Spleen (tissue), 11 donors: ENCODE measurements around the gene CPLX1. TPM values are rescaled to one million over a fixed set of nuclear protein-coding genes. Genes with fewer than 3 reads are reported as not detected.

Source experiments
- DNase-seq: peaks from one replicate; pipeline ENCODE4 v3.0.0-alpha.2; 2020
- H3K27ac ChIP-seq, 8 donors: fragments of 200-600 bp; sonication (generic) in 7 of 8; 1 replicate in 4 of 8; 2 replicates in 4 of 8; pipeline versions ENCODE4 v1.5.0 to v1.8.0; 2016 to 2021; ENCODE audit warnings: inconsistent platforms in 4 of 8, mild to moderate bottlenecking in 4 of 8, moderate library complexity in 1 of 8
- H3K27me3 ChIP-seq, 7 donors: fragments of 200-600 bp; sonication (generic) in 6 of 7; replicated peaks in 1 of 7; 1 replicate in 4 of 7; 2 replicates in 3 of 7; pipeline versions ENCODE4 v1.5.0 to v1.8.0; 2016 to 2021; ENCODE audit warnings: inconsistent platforms in 3 of 7, mild to moderate bottlenecking in 1 of 7
- H3K36me3 ChIP-seq, 6 donors: fragments of 200-600 bp; sonication (generic) in 5 of 6; 1 replicate in 4 of 6; 2 replicates in 2 of 6; pipeline versions ENCODE4 v1.5.0 to v1.8.0; 2016 to 2021; ENCODE audit warnings: inconsistent platforms in 2 of 6
- H3K4me1 ChIP-seq, 6 donors: fragments of 200-600 bp; sonication (generic) in 5 of 6; 1 replicate in 3 of 6; 2 replicates in 3 of 6; pipeline versions ENCODE4 v1.5.0 to v1.8.0; 2016 to 2021; ENCODE audit warnings: inconsistent platforms in 3 of 6
- H3K4me3 ChIP-seq, 8 donors: fragments of 200-600 bp; sonication (generic) in 7 of 8; 1 replicate in 4 of 8; 2 replicates in 4 of 8; pipeline versions ENCODE4 v1.5.0 to v1.8.0; 2016 to 2021; ENCODE audit warnings: inconsistent platforms in 4 of 8, mild to moderate bottlenecking in 4 of 8, moderate library complexity in 2 of 8
- H3K9me3 ChIP-seq, 8 donors: fragments of 200-600 bp; sonication (generic) in 7 of 8; 1 replicate in 4 of 8; 2 replicates in 4 of 8; pipeline versions ENCODE4 v1.5.0 to v1.8.0; 2016 to 2021; ENCODE audit warnings: inconsistent platforms in 4 of 8
- POLR2A ChIP-seq, 3 donors: fragments of 450-650 bp; IDR thresholded peaks; one replicate each; pipeline ENCODE4 v1.5.1; 2017; ENCODE audit warnings: antibody characterized with exemption in 3 of 3, mild to moderate bottlenecking in 1 of 3
- POLR2AphosphoS5 ChIP-seq, 3 donors: sonication (generic); formaldehyde crosslinking; IDR thresholded peaks; one replicate each; pipeline ENCODE4 v1.5.1; 2017; ENCODE audit warnings: antibody characterized with exemption in 3 of 3
- WGBS, 5 donors: extraction: QIAGEN DNeasy Blood & Tissue Kit in 3 of 5; methylation state at CpG; one replicate each; pipeline versions ENCODE4 v1.1.5 to v1.1.7; 2013 to 2018; 5-methylcytosine and 5-hydroxymethylcytosine counted together
- intact Hi-C: fragments of 100-400 bp; cut with DNase I; formaldehyde crosslinking; loops from one replicate; pipeline ENCODE4 v1.15.0; 2023; ENCODE audit warnings: low total_unique reads
- polyA plus RNA-seq, 3 donors: library from polyadenylated mRNA; stranded (reverse); fragments of 200-250 nt; gene quantifications; one replicate each; pipeline ENCODE4 v1.2.1, GENCODE V29; 2013
- total RNA-seq, 7 donors: library from RNA; depleted of rRNA in 3 of 7; stranded (reverse); fragments of >200 nt in 3 of 7; fragmentation: NEBNext Ultra II Directional in 4 of 7; extraction: Animal tissue kit (Norgen Biotek cat#: 25700) in 4 of 7; gene quantifications; one replicate each; pipeline versions ENCODE4 v1.1.0 to v1.2.1, GENCODE V29; 2016 to 2021
- TF ChIP-seq, protein P1 (sequence below), 11 experiments: fragments of 200-600 bp in 7 of 11; fragments of 450-650 bp in 4 of 11; sonication (generic) in 4 of 11; IDR thresholded peaks in 8 of 11; conservative IDR thresholded peaks in 3 of 11; 1 replicate in 7 of 11; 2 replicates in 4 of 11; pipeline versions ENCODE4 v1.4.0 to v1.8.0; 2016 to 2021; ENCODE audit warnings: antibody characterized with exemption in 11 of 11, inconsistent platforms in 4 of 11, mild to moderate bottlenecking in 1 of 11
- donor health status: healthy with polysubstance abuse.
- donor health status: DM: no; HTN: no; CAD: no; lungs with moderate emphysema.
- donor health status: DM: no; HTN: no; CAD: no.
- donor health status: Bipolar disorder and iron deficiency.
- donor health status: healthy.
- donor health status: DM: no; HTN: no; CAD: no.
- donor health status: DM: yes; HTN: yes; CAD: no.

The CPLX1 gene
- total and polyA plus RNA-seq, 10 donors, result 1.3 to 20.7 (median 11.5) TPM

DNA sequence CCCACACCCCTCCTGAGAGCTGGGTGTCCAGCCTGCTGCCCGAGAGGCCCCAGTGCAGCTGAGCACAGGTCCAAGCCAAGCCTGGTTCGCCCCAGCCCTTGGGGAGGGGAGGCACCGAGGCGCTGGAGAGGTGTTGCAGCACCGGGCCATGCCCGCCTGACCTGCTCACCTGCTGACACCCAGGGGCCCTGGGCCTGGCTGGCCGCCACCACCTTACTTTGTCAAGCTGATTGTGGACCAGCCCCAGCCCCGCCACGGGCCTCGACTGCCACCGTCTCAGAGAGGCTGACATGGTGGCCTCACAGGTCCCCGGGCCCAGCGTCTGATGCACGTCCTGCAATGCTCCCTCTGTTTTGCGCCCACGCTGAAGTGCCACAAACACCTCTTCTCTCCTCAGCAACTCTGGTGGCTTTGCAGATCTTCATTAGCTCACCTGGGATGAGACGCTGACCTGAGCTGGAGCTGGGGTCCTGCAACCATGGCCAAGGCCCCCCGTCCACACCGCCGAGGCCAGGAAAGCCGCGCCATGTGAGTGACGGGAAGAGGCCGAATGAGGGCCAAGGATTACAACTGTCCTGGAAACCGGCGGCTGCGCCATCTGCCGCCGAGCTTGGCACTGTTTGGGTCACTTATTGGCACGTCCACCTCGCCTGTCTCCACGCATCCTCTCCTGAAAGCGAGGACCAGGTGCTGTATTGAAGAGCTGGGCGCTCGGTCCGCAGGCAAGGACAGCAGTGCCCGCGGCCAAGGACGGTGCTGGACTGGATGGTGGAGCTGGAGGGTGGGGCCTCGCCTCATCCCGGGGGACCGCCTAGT is 7.6 kb downstream of the CPLX1 start:
- Histone ChIP-seq H3K4me3 (no peak overlapping the region), H3K27me3 (peaks cover 0 to 100% (median 35%) of the 10 kb centered on the region in 7 donors), H3K4me1 (no peaks in the 10 kb centered on the region), H3K36me3 (no peaks in the 10 kb centered on the region), H3K9me3 (peaks cover 0 to 6% (median 0%) of the 10 kb centered on the region in 8 donors), H3K27ac (no peak overlapping the region)
- TF ChIP-seq POLR2A (IDR thresholded peaks at IDR 0.05) (no peak), POLR2AphosphoS5 (IDR thresholded peaks at IDR 0.05) (no peak)
- TF ChIP-seq, protein P1, sequence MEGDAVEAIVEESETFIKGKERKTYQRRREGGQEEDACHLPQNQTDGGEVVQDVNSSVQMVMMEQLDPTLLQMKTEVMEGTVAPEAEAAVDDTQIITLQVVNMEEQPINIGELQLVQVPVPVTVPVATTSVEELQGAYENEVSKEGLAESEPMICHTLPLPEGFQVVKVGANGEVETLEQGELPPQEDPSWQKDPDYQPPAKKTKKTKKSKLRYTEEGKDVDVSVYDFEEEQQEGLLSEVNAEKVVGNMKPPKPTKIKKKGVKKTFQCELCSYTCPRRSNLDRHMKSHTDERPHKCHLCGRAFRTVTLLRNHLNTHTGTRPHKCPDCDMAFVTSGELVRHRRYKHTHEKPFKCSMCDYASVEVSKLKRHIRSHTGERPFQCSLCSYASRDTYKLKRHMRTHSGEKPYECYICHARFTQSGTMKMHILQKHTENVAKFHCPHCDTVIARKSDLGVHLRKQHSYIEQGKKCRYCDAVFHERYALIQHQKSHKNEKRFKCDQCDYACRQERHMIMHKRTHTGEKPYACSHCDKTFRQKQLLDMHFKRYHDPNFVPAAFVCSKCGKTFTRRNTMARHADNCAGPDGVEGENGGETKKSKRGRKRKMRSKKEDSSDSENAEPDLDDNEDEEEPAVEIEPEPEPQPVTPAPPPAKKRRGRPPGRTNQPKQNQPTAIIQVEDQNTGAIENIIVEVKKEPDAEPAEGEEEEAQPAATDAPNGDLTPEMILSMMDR (IDR thresholded peaks at IDR 0.05 in 8 of 11, conservative IDR thresholded peaks at IDR 0.05 in 3 of 11), result no peak
- intact Hi-C loops, result no loop called here
- WGBS, 5 donors, result 85 to 91% (median 86%) methylated on average over 34 to 42 of the region's 42 CpGs
- no peak for DNase-seq

DNA sequence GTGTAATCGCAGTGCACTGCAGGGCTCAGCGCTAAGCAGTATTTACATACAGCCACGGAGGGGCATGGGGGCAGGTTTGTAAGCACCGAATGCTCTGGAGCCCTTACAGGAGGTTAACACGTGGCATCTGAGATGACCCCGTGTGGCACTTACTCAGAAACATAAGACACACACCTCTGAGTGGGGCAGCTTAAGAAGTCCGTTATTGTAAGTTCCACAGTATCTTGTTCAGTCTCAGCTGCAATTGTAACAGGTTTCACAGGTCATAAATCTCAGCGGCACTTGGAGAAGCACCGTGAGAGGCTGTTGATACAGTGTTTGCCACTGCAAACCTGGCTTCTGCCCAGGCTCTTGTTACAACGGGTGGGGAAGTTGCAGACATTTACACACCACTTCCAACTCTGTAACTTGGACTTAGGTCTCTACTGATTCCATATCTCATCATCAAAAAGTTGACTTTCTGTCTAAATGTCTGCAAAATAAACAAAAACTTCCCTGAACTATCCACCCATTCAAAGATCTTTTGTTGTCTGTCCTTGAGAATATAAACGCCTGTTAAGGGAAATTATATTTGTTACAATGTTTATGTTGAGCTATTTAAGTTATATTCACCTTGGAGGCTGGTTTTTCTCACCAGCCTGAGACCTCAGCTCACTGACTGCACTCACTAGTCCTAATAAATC is 10.3 kb downstream of the CPLX1 start:
- peaks cover 0 to 6% (median 0%) of the 10 kb centered on the region in 8 donors for H3K9me3 ChIP-seq
- TF ChIP-seq POLR2A (IDR thresholded peaks at IDR 0.05), result no peak
- TF ChIP-seq, protein P1 (IDR thresholded peaks at IDR 0.05 in 8 of 11, conservative IDR thresholded peaks at IDR 0.05 in 3 of 11), result no peak
- intact Hi-C loops, result no loop called here
- H3K27me3 ChIP-seq, result peaks cover 0 to 95% (median 23%) of the 10 kb centered on the region in 7 donors
- 27 to 38% (median 35%) methylated on average over 11 of the region's 11 CpGs for WGBS, 5 donors
- H3K4me1 ChIP-seq, result no peaks in the 10 kb centered on the region
- no peaks in the 10 kb centered on the region for H3K36me3 ChIP-seq
- no peak overlapping the region for H3K27ac ChIP-seq
- peak; percentile 17 for DNase-seq
- no peak overlapping the region for H3K4me3 ChIP-seq

DNA sequence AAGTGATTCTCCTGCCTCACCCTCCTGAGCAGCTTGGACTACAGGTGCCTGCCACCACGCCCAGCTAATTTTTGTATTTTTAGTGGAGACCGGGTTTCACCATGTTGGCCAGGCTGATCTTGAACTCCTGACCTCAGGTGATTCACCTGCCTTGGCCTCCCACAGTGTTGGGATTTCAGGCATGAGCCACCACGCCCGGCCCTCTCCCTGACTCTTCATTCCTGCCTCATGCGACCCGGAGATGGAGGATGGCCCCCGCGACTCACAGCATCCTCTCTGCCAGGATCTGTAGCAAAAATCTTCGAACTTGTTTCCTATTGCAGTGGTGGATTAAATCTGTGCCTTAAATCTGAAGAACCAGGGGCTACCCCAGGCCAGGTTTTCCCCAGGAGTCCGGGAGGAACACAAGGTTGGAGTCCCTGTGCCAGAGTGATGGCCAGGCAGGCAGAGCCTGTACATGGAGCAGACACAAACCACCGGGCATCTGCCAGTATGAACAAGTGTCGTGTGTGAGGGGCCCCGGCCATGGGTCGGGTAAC is 11.5 kb downstream of the CPLX1 start:
- Histone ChIP-seq H3K9me3 (peaks cover 0 to under 1% (median 0%) of the 10 kb centered on the region in 8 donors), H3K27ac (no peak overlapping the region), H3K4me3 (no peak overlapping the region), H3K4me1 (no peaks in the 10 kb centered on the region), H3K36me3 (no peaks in the 10 kb centered on the region), H3K27me3 (peaks cover 0 to 83% (median 23%) of the 10 kb centered on the region in 7 donors)
- TF ChIP-seq POLR2AphosphoS5 (IDR thresholded peaks at IDR 0.05) (no peak), POLR2A (IDR thresholded peaks at IDR 0.05) (no peak)
- TF ChIP-seq, protein P1 (IDR thresholded peaks at IDR 0.05 in 8 of 11, conservative IDR thresholded peaks at IDR 0.05 in 3 of 11), result no peak
- WGBS, 5 donors, result 82 to 88% (median 84%) methylated on average over 14 of the region's 14 CpGs
- DNase-seq, result peak; percentile 43
- intact Hi-C loops, result no loop called here

DNA sequence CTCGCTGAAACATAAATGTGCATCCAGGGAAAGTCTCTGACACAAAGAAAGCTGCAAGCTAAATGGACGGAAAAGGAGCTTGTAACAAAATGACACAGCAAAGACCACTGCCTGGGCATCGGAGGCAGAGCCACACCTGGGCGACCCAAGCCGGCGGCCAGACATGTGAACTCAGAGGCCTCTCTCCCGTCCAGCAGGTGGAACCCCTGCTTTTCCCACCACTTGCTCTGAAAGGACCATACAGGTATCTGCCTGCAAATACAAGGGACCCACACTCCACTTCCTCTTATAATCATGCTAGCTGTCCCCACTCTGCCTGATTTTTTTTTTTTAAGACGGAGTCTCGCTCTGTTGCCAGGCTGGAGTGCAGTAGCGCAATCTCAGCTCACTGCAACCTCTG is 12.0 kb downstream of the CPLX1 start:
- peak; percentile 73 for DNase-seq
- no peak for TF ChIP-seq POLR2AphosphoS5 (IDR thresholded peaks at IDR 0.05)
- no peak for TF ChIP-seq POLR2A (IDR thresholded peaks at IDR 0.05)
- TF ChIP-seq, protein P1 (IDR thresholded peaks at IDR 0.05 in 8 of 11, conservative IDR thresholded peaks at IDR 0.05 in 3 of 11), result no peak
- Histone ChIP-seq H3K4me1 (no peaks in the 10 kb centered on the region), H3K27me3 (peaks cover 0 to 78% (median 23%) of the 10 kb centered on the region in 7 donors), H3K27ac (no peak overlapping the region), H3K4me3 (no peak overlapping the region), H3K36me3 (no peaks in the 10 kb centered on the region), H3K9me3 (no peaks in the 10 kb centered on the region)
- WGBS, 5 donors, result 50 to 62% (median 61%) methylated on average over 10 of the region's 10 CpGs
- intact Hi-C loops, result no loop called here
